Choroid plexus epithelial cell (primary cell): ENCODE data around the gene ARF3.

Experiments
- DNase-seq: peaks from one replicate; pipeline ENCODE4 v3.0.0-alpha.2; 2010; ENCODE audit warnings: low read depth
- H3K4me3 ChIP-seq: 2 replicates; pipeline ENCODE4 v1.5.1; 2011; ENCODE audit warnings: low read depth, mild to moderate bottlenecking, control low read depth, low read length, moderate library complexity
- CTCF ChIP-seq: conservative IDR thresholded peaks from 2 replicates; pipeline ENCODE4 v1.5.1; 2011; ENCODE audit warnings: low read depth, mild to moderate bottlenecking, control low read depth, inconsistent platforms, low read length, moderate library complexity

The ARF3 gene

GRCh38 chr12:48988030-48988649 lies 30.9 kb upstream of the ARF3 start:
- DNase-seq = peak; percentile 52
- peak; percentile 87 for TF ChIP-seq CTCF
- no peak overlapping the region for H3K4me3 ChIP-seq

- DNase-seq = no peak
- TF ChIP-seq CTCF = no peak
- H3K4me3 ChIP-seq = no peak overlapping the region
Observed at GRCh38 chr12:48986720-48987291, 29.5 kb upstream of the ARF3 start.

DNA sequence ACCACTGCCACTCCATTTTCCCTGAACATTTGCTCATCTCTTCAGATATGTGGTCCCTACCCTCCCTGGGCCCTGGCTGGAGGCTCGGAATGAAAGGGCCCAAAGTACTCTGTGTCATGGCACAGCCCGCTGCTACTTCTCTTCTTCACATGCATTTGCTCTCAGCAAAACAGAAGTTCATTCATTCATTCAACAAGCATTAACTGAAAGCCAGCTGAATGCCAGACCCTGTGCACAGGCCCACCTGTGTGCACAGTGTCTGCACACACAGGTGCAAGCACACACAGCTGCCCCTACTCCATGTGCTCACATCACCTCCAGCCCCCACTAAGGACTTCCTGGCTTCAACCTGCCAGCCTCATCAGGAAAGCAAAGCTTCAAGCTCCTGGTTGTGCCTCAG lies 28.6 kb upstream of the ARF3 start:
- H3K4me3 ChIP-seq = no peak overlapping the region
- DNase-seq = no peak
- TF ChIP-seq CTCF = no peak

GRCh38 chr12:48985475-48985897 lies 28.2 kb upstream of the ARF3 start:
- DNase-seq = no peak
- H3K4me3 ChIP-seq = no peak overlapping the region

DNA sequence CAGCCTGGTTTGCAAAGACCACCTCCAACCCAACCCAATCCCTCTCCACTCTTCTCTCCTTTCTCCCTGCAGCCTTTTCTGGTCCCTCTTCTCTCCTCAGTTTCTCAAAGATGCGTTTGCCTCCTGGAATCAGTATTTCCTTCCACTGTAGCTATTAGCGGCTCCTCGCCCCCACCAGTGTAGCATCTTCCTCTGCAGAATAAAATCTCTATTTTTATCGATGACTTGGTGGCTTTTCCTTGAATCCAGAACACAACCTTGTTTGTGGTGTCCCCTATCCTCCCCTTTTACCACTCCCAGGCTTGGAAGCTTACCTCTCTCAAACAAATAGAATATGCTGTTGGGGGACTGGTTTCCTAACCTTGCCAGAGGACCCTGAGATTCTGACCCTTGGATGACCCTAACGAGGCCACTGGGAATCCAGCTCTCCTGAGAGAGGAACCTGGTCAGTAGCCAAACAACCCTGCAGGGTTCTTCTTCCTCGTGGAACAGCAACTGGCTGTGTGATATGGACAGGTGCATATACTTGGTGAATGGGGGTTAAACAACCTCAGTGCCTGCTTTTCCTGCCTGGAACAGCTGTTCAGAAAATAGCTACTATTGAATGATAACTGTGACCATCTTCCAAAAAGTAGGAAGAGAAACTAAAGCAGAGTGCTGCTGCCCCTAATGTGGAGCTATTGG lies 25.3 kb upstream of the ARF3 start:
- no peak for TF ChIP-seq CTCF
- H3K4me3 ChIP-seq = no peak overlapping the region

More at GRCh38 chr12:48985475-48985897, 28.2 kb upstream of the ARF3 start:
- TF ChIP-seq CTCF = no peak

GRCh38 chr12:48981757-48982157 lies 24.5 kb upstream of the ARF3 start:
- no peak overlapping the region for H3K4me3 ChIP-seq
- TF ChIP-seq CTCF = no peak
- DNase-seq = no peak

More for the DNA sequence above, 25.3 kb upstream of the ARF3 start:
- no peak for DNase-seq
